NOMO-1 (cell line): ENCODE data around the gene CCDC183.
"Not testable (repeated sequence)": the region's sequence is repeated elsewhere in the genome, so short reads cannot be mapped to it uniquely, and the experiment has no call there.

Experiments
- DNase-seq, 2 experiments: peaks; one replicate each; lab custom pipeline; 2025; ENCODE audit not compliant: unreplicated experiment in 2 of 2; lab: John Stamatoyannopoulos, UW

CCDC183 gene

DNA sequence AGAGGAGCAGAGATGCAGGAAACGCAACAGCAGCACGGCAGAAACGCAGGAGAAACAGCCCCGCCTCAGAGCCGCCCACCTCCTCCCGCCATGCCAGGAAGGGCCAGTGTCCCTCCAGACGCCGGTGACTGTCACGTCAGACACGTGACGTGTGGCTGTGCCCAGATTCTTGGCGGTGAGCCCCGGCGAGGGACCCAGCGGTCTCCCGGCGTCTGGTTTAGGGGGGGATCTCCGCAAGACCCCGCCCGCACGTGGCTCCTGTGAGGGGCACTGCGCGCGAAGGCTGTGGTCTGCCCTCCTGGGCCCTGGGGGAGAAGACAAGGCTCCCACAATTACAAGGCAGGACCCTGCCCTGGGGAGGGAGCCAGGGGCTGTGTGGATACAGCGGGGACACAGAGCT, 35.7 kb upstream of the CCDC183 start:
- DNase-seq: no peak

DNA sequence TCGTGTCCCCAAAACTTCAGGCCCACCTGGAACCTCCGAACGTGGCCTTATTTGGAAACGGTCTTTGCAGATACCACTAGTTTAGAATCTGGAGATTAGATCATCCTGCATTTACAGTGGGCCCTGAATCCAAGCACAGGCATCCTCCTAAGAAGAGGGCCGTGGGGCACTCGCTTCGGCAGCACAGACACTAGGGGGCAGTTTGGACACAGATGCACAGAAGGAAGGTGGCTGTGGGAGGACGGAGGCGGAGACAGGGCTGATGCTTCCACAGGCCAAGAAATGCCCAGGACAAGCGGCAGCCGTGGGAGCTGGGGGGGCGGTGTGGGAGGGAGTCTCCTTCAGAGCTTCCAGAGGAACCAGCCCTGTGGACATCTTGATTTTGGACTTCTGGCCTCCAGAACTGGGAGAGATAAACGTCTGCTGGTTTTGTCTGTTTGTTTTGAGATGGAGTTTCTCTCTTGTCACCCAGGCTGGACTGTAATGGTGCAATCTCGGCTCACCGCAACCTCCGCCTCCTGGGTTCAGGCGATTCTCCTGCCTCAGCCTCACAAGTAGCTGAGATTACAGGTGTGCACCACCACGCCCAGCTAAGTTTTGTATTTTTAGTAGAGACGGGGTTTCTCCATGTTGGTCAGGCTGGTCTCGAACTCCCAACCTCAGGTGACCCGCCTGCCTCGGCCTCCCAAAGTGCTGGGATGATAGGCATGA, 35.1 kb upstream of the CCDC183 start:
- DNase-seq: peak; percentile 63 to 75

DNA sequence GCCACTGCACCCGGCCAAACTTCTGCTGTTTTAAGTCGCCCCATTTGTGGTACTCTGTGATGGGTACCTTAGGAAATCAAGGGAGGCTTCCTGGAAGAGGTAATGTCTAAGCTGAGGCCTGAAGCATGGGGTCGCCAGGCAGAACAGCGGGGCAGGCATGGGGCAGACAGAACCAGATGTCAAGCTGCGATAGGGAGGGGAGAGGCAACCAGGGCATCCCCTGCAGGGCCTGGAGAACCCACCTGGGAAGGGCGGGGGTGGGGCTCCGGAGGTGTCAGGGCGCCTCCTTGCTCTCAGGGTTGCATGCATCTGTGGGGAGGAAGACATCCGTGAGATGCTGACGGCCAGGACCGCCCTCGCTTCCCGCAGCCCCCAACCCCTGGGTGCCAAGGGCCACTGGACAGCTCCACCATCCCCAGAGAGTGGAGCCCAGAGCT, 34.6 kb upstream of the CCDC183 start:
- DNase-seq: no peak

DNA sequence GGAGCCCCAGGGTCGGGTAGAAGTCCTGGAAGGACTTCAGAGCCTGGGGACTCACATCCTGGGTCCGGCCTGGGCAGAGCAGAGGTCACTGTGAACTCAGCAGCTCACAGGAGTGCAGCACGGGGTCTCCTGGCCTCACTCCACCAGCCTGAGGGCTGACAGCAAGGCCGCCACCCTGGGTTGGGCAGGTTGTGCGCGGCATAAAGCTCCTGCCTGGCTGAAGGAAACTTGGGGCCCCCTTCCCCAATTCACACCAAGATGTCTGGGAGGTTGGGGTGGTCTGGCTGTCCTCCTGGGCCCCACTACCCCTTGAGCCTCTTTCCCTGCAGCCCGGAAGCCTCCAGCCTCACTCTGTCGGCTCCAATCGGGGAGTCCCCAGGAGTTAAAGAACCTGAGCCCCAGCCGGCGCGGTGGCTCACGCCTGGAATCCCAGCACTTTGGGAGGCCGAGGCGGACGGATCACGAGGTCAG, 33.9 kb upstream of the CCDC183 start:
- no peak for DNase-seq

DNA sequence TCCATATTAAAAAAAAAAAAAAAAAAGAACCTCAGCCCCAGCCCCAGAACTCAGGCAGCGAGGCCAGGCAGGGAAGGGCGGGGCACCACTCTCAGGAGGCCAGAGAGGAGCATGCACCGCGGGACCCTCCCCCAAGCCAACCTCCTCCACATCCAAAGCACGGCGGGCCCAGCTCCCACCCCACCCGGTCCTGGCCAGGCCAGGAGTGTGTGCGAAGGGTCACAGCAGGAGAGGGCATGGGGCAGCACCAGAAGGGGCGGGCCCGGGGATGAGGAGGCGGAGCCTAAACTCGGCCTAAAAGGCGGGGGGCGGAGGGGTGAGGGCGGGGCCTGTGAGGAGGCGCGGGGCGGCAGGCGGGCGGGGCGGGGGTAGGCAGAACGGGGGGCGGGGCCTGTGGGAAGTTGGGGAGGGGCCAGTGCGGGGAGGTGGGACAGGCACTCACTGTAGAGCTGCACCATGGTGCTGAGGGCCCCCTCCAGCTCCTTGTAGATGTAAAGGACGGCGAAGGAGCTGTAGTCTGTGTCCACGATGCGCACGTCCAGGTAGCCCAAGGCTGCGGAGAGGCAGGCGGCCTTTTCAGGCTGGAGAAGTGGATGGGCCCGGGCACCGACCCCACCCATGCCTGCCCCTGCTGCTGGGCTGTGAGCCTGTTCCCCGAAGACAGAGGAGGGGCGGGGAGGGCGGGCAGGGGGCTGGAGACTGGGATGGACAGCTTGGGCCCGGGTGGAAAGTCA, 33.1 kb upstream of the CCDC183 start:
- DNase-seq: peak in 1 of 2 experiments; percentile 38

DNA sequence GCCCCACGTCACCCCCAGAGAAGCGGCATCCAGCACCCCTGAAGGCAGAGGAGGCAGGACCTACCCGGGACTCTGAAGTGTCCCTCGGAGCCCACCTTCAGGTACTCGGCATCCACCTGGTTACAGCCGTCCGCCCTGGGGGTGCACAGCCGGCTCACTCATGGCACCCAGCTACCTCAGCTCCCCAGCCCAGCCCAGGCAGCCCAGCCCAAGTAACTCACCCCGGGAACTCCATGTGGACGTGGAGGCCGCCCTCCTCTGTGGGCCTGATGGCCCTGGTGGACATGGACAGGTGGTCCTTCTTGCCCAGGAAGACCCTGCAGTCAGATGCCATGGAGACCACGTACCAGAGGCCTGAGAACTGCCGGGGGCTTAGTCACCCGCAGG, 32.5 kb upstream of the CCDC183 start:
- no peak for DNase-seq

DNA sequence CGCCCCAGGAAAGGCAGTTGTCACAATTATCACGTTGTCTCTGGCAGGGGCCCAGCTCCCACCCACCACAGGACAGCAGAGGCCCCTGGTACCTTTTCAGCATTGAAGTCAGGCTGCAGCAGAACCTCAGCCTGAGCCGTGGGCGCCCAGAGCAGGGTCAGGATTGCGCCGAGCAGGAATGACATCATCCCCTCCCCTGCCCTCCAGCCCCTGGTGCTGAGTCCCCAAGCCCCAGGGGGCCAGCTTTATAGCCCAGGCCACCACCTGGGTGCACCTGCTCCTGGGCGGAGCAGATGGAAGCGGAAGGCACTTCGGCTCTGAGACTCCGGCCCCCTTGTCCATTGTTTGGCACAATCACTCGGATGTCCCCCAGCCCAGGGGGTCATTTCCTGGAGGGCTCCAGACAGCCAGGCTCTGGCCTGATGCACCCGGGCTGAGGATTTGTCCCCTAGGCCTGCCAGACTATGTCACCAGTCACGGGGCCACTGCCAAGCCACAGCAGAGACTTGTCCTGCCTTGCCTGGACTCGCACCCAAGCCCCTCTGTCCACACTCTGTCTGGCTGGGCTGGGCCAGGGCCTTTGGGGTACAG, 31.7 kb upstream of the CCDC183 start, which contains the start of gene LCN15:
Gene LCN15, minus strand, starts transcription at position 218 of the 591 bp plus-strand sequence. Its CDS starts 30 bp downstream, at position 188.
- DNase-seq: no peak

DNA sequence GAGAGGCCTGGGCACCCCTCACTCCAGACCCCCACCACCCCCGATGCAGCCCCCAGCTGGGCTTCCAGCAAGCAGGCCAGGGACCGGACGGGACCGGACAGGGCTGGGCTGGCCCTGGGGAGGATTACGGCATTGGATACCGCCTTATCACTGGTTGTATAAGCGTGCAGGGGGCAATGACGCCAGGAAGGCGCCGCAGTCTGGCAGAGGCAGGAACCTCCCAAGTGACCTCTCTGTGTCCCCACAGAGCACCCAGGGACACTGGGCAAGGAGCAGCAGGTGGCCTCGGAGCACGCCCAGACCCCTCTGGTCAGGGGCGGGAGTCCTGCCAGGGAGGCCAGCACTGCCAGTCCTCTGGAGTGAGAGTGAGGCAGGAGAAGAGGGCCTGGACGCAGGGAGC, 31.1 kb upstream of the CCDC183 start:
- DNase-seq: no peak

DNA sequence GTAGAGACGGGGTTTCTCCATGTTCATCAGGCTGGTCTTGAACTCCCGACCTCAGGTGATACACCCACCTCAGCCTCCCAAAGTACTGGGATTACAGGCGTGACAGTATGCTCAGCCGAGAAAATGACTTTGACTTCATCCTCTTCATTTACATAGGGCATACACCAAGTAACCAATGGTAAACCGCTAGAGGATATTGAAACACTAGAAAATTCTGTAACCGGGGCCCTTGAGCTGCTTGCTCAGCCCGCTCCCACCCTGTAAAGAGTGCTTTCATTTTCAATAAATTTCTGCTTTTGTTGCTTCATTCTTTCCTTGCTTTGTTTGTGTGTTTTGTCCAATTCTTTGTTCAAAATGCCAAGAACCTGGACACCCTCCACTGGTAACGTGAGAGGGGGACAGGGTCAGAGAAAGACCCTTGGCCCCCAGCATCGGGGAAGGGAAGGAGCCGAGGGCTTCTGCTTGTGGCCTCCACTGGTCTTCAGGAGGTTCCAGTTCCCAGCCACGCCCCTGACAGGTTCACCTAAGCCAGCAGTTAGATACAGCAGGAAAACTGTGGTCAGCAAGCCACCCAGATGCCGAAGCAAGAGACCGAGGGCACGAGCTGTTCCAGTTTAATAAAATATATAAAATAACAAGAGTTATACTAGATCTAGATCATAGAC, 30.3 kb upstream of the CCDC183 start:
- not testable (repeated sequence) for DNase-seq

DNA sequence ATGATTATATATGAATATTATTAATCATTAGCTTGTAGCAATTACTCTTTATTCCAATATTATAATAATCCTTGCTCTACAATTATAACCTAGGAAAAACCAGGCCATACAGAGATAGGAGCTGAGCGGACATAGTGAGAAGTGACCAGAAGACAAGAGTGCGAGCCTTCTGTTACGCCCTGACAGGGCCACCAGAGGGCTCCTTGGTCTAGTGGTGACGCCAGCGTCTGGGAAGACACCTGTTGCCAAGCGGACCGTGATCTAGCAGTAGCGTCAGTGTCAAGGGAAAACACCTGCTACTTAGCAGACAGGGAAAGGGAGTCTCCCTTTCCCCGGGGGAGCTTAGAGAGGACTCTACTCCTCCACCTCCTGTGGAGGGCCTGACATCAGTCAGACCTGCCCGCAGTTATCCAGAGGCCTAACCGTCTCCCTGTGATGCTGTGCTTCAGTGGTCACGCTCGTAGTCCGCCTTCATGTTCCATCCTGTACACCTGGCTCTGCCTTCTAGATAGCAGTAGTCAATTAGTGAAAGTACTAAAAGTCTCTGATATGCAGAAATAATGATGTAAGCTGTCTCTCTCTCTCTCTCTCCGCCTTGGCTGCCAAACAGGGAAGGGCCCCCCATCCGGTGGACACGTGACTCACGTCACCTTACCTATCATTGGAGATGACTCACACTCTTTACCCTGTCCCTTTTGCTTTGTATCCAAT, 29.6 kb upstream of the CCDC183 start:
- not testable (repeated sequence) for DNase-seq

DNA sequence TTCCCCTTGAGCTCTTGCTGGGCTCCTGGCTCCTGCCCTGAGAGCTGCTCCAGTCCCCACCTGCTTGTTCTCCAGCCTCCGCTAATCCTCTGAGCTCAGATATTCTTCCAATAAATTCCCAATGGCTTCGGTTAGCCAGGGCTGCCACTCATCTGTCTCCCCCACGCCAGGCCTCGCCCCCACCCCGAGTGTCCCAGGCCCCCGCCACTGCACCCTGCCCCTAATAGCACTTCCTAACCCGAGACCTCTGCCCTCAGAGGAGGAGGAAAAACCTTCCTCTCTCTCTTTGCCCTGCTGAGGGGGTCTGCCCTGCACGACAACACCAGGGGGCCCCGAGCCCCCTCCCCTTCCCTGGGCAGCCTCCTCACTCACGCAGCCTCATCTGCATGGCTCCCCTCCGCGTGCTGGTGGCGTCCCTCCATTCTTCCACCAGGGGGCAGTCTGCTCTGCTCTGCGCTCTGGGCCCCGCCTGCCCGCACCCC, 26.4 kb upstream of the CCDC183 start:
- DNase-seq: no peak

DNA sequence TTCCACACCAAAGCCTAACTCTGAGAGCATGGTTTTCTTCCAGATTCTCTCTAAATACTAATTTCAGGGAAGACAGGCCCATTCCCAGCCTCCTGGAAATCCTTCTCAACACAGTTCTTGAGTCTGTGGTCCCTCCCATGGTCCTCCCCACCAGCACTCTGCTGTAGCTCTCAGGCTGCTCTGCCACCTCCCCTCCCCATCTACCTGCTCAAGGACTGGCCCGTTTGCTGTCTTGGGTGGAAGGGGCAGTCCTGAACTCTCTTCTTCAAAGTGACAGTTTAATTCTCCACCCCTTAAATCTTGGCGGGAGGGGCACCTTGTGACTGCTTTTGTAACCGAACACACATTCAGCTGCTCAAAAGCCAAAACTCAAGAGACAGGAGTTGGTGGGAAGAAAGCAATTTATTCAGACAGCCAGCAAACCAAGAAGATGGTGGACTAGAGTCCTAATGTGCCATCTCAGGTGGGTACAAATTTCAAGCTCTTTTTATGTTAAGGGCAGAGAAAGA, 24.2 kb upstream of the CCDC183 start:
- no peak for DNase-seq

DNA sequence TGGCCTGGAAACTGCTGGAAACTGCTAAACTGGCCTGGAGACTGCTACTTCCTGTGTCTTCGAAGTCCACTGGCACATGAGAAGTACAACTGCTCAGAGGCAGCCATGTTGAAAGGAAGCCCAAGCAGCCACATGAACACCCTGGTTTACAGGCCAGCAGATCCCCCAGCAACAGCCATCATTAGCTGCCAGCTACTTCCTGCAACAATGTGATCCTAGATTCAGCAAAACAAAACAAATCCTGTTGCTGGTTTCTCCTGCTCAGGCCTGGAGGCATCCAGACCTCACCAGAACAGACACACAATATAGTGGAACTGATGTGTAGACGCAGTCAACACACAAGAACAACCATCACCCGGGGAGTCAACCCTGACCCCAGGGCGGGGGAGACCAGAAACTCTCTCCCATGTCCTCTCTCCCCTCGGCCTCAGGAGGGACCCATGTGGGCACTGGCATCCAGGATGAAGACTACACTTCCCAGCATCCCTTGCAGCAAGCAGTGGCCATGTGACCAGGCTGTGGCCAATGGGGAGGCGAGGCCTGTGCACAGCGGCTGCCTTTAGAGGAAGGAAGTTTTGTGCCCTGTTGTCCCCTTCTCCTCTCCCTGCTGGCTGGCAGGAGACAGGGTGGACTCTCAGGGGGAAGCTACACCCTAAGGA, 22.6 kb upstream of the CCDC183 start:
- DNase-seq: peak; percentile 32 to 34

DNA sequence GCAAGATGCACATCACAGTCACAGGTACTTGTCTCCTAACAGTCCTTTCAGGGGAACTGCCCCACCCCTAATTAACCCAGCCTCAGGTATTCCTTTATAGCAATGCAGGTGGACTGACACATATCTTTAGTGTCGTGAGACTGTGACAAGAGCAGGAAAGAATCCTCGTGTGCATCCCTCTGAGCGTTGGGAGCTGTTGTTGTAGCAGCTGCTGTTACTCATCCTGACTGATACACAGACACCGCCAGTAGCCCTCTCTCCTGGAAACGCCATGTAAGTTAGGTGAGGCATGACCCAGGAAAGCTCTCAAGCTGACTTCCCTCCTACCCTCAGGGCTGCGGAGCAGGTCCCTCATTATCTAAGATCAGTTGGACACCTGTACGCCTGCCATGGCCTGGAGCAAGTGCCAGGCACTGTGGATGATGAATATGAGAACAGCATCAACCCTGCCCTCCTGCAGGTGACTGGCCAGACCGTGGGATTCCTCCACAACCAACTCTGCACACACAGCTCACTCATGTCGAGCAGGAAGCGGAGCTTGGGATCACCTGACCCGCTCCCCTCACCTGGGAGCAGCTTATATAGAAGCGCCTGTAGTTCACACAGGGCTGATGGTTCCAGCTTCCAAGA, 21.6 kb upstream of the CCDC183 start:
- DNase-seq: no peak

DNA sequence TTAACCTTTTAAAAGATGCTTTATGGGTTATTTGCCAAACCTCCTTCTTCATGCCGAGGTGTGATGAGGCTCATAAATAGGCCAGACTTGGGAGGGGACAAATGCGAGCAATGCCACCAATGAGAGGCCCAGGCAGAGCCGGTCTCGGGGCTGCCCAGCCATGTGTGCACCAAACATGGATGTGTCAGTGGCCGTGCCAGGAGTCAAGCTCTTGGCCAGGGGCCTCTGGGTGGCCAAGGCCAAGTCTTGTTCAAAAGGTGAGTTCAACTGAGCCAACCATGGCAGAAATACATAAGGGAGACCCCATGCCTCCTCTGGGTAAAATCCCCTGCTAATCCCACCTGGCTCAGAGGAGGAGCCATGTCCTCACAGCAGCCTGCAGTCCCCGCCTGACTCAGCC, 20.9 kb upstream of the CCDC183 start:
- DNase-seq: no peak

DNA sequence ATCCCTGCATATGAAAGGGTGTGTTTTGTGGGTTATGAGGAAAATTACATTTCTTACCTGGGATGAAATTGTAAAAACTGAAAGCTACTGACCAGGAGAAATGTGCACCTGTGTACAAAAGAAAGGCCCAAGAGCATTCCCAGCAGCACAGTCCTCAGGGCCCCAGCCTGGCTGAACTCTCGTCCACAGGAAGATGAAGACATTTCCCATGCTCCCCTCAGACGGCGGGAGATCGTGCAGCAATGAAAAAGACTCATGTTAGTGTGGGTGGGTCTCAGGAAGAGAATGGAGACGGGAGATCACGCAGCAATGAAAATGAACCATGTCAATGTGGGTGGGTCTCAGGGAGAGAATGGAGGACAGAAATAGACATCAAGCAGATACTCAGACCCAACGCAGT, 19.2 kb upstream of the CCDC183 start:
- DNase-seq: no peak

DNA sequence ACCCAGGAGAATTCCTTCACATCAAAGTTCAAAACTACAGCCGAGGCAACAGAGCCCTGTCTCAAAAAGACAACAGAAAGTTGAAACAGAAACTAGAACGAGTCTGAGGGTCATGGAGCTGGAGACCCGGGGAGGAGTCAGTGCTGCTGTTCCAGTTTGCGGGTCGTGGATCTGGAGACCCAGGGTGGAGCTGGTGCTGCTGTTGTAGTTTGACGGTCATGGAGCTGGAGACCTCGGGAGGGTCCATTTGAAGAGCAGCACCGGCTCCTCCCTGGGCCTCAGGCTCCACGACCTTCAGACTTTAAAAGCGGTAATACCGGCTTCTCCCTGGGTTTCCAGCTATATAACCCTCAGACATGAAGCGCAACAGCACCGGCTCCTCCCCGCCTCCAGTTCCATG, 18.8 kb upstream of the CCDC183 start:
- DNase-seq: no peak

DNA sequence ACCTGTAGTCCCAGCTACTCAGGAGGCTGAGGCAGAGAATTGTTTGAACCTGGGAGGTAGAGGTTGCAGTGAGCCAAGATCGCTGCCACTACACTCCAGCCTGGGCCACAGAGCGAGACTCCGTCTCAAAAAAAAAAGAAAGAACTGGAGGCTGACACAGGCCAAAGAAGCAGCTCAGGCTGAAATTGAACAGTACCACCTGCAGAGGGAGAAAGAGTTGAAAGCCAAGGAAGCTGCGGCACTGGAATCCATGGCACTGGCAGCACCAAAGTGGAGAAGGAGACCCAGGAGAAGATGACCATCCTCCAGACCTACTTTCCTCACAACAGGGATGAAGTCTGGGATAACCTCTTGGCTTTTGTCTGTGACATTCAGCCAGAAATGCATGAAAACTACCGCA, 16.3 kb upstream of the CCDC183 start:
- DNase-seq: no peak

DNA sequence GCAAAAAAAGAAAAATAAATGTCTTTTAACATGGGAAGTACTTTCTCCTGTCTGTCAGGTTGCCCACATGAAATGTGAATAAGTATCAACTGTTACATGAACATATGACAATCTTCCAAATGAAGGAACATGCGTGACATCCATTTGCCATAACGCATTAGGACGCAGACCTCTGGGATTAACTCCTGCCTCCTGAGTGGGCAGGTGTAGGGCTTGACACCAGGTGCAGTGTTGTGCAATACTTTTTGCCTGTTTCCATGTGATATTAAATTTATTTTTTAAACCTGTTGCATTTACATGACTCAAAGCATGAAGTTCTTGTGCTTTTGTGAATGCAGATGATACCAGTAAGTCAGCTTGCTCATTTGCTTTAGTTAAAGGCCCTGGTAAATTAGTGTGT, 13.7 kb upstream of the CCDC183 start:
- no peak for DNase-seq
